NCI-H2081 (cell line): ENCODE measurements around the gene PGGHG.
"Not testable (repeated sequence)": the region's sequence is repeated elsewhere in the genome, so short reads cannot be mapped to it uniquely, and the experiment has no call there.

Experiments used
- DNase-seq, 2 experiments: peaks; one replicate each; lab custom pipeline; 2025; lab: John Stamatoyannopoulos, UW

Gene PGGHG

GRCh38 chr11:313787-314553, 25.0 kb downstream of the PGGHG start, which contains the start of gene IFITM1:
Gene IFITM1 (plus strand): TSS chr11:314040. CDS start chr11:314171, 131 bp downstream.
- no peak for DNase-seq

- not testable (repeated sequence) for DNase-seq
Observed at GRCh38 chr11:314554-314875, 25.6 kb downstream of the PGGHG start.

GRCh38 chr11:315051-315481, 26.1 kb downstream of the PGGHG start:
- no peak for DNase-seq

- no peak for DNase-seq
Observed at GRCh38 chr11:315516-315994, 26.6 kb downstream of the PGGHG start.

DNA sequence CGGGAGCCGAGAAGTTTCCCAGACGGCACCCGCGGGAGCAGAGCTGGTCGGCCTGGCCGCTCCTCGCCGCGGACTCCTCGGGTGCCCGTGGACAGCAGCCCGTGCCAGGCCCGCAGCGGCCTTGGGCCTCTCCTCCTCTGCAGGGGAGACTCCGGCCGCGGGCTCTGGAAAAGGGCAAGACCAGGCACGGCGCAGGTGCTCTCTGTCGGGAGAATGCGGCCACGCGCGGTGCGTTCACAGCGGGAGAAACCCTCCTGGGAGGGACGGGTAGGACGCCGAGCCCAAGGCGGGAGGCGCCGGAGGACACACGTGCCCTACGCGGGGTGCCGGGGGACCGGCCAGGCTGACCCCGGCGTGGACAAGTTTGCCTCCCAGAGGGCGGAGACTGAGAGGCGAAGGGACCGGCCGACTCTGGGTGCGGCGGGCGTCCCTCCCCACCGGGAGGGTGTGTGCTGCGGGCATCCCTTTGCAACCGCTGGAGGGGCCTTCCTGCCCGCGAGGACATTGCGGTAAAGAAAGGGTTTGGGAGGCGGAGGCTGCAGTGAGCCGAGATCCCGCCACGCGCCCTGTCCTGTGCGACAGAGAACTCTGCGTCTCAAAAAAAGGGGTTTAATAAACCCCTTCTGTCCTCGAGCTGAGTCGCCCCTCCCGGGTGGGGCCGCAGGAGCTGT, 27.2 kb downstream of the PGGHG start:
- no peak for DNase-seq

DNA sequence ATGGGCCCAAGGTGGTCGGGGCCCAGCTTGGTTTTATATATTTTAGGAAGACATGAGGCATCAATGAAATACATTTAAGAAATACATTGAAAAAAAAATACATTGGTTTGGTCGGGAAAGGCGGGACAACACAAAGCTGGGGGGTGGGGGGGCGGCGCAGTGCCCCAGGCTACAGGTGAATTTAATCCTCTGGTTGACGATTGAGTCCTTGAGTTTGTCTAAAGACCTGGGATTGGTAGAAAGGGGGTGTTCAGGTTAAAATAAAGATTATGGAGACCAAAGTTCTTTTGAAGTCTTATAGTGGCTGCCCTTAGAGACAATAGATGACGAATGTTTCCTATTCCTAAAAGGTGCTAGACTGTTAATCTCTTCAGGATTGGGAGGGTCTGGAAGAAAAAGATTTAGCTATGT, 28.0 kb downstream of the PGGHG start:
- no peak for DNase-seq

GRCh38 chr11:317668-318404, 28.9 kb downstream of the PGGHG start:
- not testable (repeated sequence) for DNase-seq

GRCh38 chr11:318405-319120, 29.6 kb downstream of the PGGHG start:
- DNase-seq, result not testable (repeated sequence)

- DNase-seq, result not testable (repeated sequence)
Observed at GRCh38 chr11:319121-319887, 30.4 kb downstream of the PGGHG start.

- not testable (repeated sequence) for DNase-seq
Observed at GRCh38 chr11:319888-320273, 31.0 kb downstream of the PGGHG start.

DNA sequence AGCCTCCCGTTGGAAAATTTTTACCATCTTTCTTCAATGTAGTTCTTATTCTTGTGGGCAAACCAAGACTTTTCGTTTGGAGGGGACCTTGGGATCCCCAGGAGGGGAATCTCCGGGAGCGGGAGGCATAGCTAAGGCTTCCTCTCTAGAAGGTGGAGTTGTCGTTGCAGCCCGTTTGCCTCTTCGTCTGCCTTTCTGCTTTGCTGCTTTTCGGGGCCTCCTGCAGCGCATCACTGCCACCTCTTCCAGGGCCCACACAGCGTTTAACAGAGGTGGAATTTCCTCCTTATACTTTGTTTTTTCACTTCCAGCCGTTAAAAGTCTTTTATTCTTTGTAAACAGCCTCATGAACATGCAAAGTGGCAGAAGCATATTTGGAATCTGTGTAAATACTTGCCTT, 35.2 kb downstream of the PGGHG start:
- DNase-seq, result no peak

DNA sequence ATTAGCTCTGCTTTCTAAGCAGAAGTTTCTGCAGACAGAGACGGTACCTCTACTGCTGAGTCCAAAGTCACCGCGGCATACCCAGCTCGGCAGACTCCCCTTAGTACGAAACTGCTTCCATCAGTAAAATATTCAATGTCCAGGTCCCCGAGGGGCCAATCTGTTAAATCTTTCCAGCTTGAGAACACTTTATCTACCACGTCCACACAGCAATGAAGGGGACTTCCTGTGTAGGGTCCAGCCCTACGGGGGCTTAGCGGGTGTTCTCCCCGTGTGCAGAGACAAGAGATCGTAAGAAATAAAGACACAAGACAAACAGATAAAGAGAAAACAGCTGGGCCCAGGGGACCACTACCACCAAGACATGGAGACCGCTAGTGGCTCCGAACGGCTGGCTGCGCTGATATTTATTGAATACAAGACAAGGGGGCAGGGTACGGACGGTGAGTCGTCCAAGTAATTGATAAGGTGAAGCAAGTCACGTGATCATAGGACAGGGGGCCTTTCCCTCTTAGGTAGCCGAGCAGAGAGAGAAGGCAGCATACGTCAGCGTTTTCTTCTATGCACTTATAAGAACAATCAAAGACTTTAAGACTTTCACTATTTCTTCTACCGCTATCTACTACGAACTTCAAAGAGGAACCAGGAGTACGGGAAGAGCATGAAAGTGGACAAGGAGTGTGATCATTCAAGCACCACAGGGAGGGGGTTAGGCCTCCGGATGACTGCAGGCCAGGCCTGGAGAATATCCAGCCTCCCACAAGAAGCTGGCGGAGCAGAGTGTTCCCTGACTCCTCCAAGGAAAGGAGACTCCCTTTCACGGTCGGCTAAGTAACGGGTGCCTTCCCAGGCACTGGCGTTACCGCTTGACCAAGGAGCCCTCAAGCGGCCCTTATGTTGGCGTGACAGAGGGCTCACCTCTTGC, 35.9 kb downstream of the PGGHG start:
- DNase-seq, result not testable (repeated sequence)

- DNase-seq, result no peak
Observed at GRCh38 chr11:325796-326591, 37.1 kb downstream of the PGGHG start.

DNA sequence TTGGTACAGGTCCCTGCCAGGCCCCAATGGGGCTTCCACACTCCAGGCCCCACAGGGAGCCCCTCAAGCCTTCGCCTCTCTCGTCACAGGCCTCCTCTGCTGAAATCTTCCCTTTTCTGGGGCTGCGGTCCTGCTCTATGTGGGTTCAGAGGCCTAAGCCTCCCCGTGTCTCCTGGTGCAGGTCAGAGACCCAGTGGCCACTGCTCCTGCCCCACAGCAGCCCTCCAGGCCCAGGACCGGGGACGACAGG, 37.6 kb downstream of the PGGHG start:
- DNase-seq, result no peak

DNA sequence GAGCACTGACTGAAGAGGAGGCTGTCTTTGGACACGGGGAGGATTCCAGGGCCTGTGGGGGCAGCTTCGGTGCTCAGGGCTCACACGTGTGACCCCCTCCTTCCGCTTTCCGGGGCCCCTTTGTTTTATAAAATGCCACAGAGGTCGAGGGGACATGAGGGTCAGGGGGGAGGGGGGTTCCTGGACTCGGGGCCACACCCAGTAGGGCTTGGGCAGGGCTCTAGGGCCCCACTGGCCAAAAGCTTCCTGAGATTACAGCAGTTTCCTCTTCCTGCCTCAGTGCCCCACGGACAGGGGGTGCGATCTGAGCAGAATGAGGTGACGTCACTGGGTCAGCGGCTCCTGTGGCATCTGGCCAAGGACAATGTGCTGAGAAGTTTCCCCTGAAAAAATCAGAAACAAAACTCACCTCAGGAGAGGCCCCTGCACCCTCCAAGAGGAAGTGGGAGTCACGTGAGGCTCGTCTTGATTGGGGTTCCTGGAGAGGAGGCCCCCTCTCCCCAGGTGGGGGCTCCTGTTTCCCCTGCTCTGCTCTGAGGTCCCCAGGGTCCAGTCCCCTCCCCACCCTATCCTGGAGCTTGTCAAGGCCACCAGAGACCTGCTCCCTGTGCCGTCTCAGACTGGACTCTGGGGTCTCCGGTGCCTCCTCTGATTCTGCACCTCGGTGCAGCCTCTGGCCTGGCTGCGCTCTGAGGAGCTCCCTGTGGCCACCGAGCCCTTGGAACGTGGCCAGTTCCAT, 38.1 kb downstream of the PGGHG start:
- no peak for DNase-seq

- DNase-seq, result no peak
Observed at GRCh38 chr11:327581-327923, 38.6 kb downstream of the PGGHG start.

GRCh38 chr11:328012-328411, 39.1 kb downstream of the PGGHG start:
- no peak for DNase-seq

- not testable (repeated sequence) for DNase-seq
Observed at GRCh38 chr11:328516-329100, 39.7 kb downstream of the PGGHG start.

- no peak for DNase-seq
Observed at GRCh38 chr11:329886-330253, 40.9 kb downstream of the PGGHG start.
